HCT116 (cell line): Measurements from ENCODE around the gene BST1.

ENCODE experiments used
- EGR1 ChIP-seq: IDR thresholded peaks from 2 replicates; pipeline ENCODE4 v1.6.1; 2012; ENCODE audit warnings: low read depth
- EZH2phosphoT487 ChIP-seq: fragments of 200-600 bp; IDR thresholded peaks from 2 replicates; pipeline ENCODE4 v1.6.1; 2018; ENCODE audit warnings: antibody characterized with exemption, borderline replicate concordance
- POLR2A ChIP-seq: IDR thresholded peaks from 2 replicates; pipeline ENCODE4 v1.7.0; 2011; ENCODE audit warnings: borderline replicate concordance; ENCODE audit not compliant: insufficient read depth, insufficient read length; ENCODE audit errors: extremely low read depth
- POLR2AphosphoS5 ChIP-seq: IDR thresholded peaks from 2 replicates; pipeline ENCODE4 v1.6.1; 2011; ENCODE audit warnings: mild to moderate bottlenecking, low read depth, low read length, moderate library complexity
- RAD21 ChIP-seq: IDR thresholded peaks from 2 replicates; pipeline ENCODE4 v1.6.1; 2012; ENCODE audit warnings: low read depth, mild to moderate bottlenecking
- REST ChIP-seq: IDR thresholded peaks from 2 replicates; pipeline ENCODE4 v1.6.1; 2012; ENCODE audit warnings: low read depth
- SIN3A ChIP-seq: IDR thresholded peaks from 2 replicates; pipeline ENCODE4 v1.6.1; 2012; ENCODE audit warnings: low read depth
- SRF ChIP-seq: IDR thresholded peaks from 2 replicates; pipeline ENCODE4 v1.6.1; 2012; ENCODE audit warnings: low read depth
- TCF7L2 ChIP-seq: IDR thresholded peaks from 2 replicates; pipeline ENCODE4 v1.7.0; 2011; ENCODE audit warnings: borderline replicate concordance, inconsistent platforms; ENCODE audit not compliant: insufficient read depth, insufficient read length; ENCODE audit errors: extremely low read depth
- TF ChIP-seq, protein P1 (sequence below), 3 experiments: fragments of 200-600 bp in 1 of 3; sonication (generic) in 1 of 3; IDR thresholded peaks in 2 of 3; conservative IDR thresholded peaks in 1 of 3; 2 replicates each; pipeline ENCODE4 v1.5.1; 2012 to 2017; ENCODE audit warnings: low read depth in 2 of 3, low read length in 2 of 3, antibody characterized with exemption in 1 of 3, borderline replicate concordance in 1 of 3, control low read depth in 1 of 3, mild to moderate bottlenecking in 1 of 3, mixed read lengths in 1 of 3, mixed run types in 1 of 3, moderate library complexity in 1 of 3; ENCODE audit not compliant: insufficient read depth in 1 of 3
- TF ChIP-seq, protein P2 (sequence below): IDR thresholded peaks from 2 replicates; pipeline ENCODE4 v1.6.1; 2011; ENCODE audit warnings: mild to moderate bottlenecking, low read length, moderate library complexity; ENCODE audit not compliant: insufficient replicate concordance; ENCODE audit errors: extremely low read depth
- TF ChIP-seq, protein P3 (sequence below): IDR thresholded peaks from 2 replicates; pipeline ENCODE4 v1.6.1; 2012

DNA sequence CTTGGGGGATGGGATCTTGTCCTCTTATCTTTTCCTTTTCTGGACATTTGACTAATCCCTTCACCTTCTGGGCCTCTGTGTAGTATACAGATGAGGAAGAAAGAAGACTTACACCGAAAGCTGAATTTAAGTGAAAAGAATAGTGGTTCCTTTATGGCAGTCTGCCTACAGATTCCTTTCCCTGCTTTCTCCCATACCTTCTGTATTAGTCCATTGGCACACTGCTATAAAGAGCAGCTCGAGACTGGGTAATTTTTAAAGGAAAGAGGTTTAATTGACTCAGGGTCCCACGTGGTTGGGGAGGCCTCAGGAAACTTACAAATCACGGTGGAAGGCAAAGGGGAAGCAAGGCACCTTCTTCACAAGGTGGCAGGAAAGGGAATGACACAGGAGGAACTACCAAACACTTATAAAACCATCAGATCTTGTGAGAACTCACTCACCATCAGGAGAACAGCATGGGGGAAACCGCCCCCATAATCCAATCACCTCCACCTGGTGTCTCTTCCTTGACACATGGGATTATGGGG is 41.2 kb downstream of the BST1 start:
- TF ChIP-seq, protein P1, sequence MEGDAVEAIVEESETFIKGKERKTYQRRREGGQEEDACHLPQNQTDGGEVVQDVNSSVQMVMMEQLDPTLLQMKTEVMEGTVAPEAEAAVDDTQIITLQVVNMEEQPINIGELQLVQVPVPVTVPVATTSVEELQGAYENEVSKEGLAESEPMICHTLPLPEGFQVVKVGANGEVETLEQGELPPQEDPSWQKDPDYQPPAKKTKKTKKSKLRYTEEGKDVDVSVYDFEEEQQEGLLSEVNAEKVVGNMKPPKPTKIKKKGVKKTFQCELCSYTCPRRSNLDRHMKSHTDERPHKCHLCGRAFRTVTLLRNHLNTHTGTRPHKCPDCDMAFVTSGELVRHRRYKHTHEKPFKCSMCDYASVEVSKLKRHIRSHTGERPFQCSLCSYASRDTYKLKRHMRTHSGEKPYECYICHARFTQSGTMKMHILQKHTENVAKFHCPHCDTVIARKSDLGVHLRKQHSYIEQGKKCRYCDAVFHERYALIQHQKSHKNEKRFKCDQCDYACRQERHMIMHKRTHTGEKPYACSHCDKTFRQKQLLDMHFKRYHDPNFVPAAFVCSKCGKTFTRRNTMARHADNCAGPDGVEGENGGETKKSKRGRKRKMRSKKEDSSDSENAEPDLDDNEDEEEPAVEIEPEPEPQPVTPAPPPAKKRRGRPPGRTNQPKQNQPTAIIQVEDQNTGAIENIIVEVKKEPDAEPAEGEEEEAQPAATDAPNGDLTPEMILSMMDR (IDR thresholded peaks at IDR 0.05 in 2 of 3, conservative IDR thresholded peaks at IDR 0.05 in 1 of 3; ENCODE audit: borderline replicate concordance in 1 of 3, insufficient read depth in 1 of 3, low read depth in 2 of 3, low read length in 2 of 3) = no peak
- TF ChIP-seq REST = no peak
- TF ChIP-seq SIN3A = no peak
- TF ChIP-seq EGR1 = no peak
- TF ChIP-seq POLR2AphosphoS5 = no peak
- no peak for TF ChIP-seq POLR2A
- TF ChIP-seq, protein P2, sequence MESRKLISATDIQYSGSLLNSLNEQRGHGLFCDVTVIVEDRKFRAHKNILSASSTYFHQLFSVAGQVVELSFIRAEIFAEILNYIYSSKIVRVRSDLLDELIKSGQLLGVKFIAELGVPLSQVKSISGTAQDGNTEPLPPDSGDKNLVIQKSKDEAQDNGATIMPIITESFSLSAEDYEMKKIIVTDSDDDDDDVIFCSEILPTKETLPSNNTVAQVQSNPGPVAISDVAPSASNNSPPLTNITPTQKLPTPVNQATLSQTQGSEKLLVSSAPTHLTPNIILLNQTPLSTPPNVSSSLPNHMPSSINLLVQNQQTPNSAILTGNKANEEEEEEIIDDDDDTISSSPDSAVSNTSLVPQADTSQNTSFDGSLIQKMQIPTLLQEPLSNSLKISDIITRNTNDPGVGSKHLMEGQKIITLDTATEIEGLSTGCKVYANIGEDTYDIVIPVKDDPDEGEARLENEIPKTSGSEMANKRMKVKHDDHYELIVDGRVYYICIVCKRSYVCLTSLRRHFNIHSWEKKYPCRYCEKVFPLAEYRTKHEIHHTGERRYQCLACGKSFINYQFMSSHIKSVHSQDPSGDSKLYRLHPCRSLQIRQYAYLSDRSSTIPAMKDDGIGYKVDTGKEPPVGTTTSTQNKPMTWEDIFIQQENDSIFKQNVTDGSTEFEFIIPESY = no peak
- no peak for TF ChIP-seq TCF7L2
- TF ChIP-seq RAD21 = no peak
- no peak for TF ChIP-seq SRF
- TF ChIP-seq EZH2phosphoT487 = no peak
- TF ChIP-seq, protein P3, sequence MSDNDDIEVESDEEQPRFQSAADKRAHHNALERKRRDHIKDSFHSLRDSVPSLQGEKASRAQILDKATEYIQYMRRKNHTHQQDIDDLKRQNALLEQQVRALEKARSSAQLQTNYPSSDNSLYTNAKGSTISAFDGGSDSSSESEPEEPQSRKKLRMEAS = no peak
